Loucy (cell line): ENCODE data around the gene PTRH2.

ENCODE experiments used
- CTCF ChIP-seq: fragments of 200-600 bp; sonication (generic); conservative IDR thresholded peaks from 2 replicates; pipeline ENCODE4 v1.5.1; 2014; ENCODE audit warnings: mild to moderate bottlenecking, antibody characterized with exemption, low read length
- EZH2phosphoT487 ChIP-seq: fragments of 200-600 bp; IDR thresholded peaks from 2 replicates; pipeline ENCODE4 v1.6.1; 2018; ENCODE audit warnings: antibody characterized with exemption, mild to moderate bottlenecking, moderate library complexity, borderline replicate concordance

DNA sequence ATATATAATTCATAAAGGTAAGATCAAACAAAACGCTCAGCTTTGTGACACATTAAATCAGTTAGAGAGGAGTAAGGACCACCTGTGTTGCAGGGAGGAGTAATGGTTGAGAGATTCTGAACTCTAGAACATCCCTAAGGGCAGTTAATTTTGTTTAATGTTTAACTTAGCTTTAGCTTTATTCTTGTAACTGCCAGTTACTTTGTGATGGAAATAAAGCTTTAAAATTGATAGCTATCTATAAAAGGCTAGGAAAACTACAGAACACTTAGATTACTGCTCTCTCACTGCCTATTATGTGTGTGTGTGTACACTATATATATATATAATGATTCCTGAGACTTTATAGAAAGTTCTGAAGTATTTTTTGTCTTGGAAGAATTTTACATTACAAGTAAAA, 37.8 kb downstream of the PTRH2 start:
- TF ChIP-seq CTCF (no peak), EZH2phosphoT487 (no peak)
